Smooth muscle cell (in vitro differentiated cells): ENCODE results near the gene SGTB. TPM values are rescaled to one million over a fixed set of nuclear protein-coding genes. Genes with fewer than 3 reads are reported as not detected.

Experiments used
- DNase-seq: peaks from one replicate; lab custom pipeline; 2025; ENCODE audit not compliant: unreplicated experiment; lab: John Stamatoyannopoulos, UW
- H2AFZ ChIP-seq: fragments of 200-600 bp; sonication (generic); 2 replicates; pipeline ENCODE4 v1.6.0; 2016; ENCODE audit warnings: antibody characterized with exemption, low read depth, mild to moderate bottlenecking
- H3F3A ChIP-seq: fragments of 200-600 bp; sonication (generic); 2 replicates; pipeline ENCODE4 v1.6.0; 2017; ENCODE audit warnings: antibody characterized with exemption, low read depth
- H3K27ac ChIP-seq: fragments of 200-600 bp; sonication (generic); 2 replicates; pipeline ENCODE4 v1.5.1; 2016; ENCODE audit warnings: low read depth, mild to moderate bottlenecking
- H3K27me3 ChIP-seq: fragments of 200-600 bp; sonication (generic); 2 replicates; pipeline ENCODE4 v1.6.1; 2016; ENCODE audit warnings: low read depth, mild to moderate bottlenecking
- H3K36me3 ChIP-seq: fragments of 200-600 bp; sonication (generic); 2 replicates; pipeline ENCODE4 v1.5.1; 2016; ENCODE audit warnings: low read depth
- H3K4me1 ChIP-seq: fragments of 200-600 bp; sonication (generic); 2 replicates; pipeline ENCODE4 v1.5.1; 2016; ENCODE audit warnings: low read depth
- H3K4me2 ChIP-seq: fragments of 200-600 bp; sonication (generic); 2 replicates; pipeline ENCODE4 v1.6.0; 2016; ENCODE audit warnings: mild to moderate bottlenecking
- H3K4me3 ChIP-seq: fragments of 200-600 bp; sonication (generic); 2 replicates; pipeline ENCODE4 v1.5.1; 2016; ENCODE audit warnings: mild to moderate bottlenecking
- H3K79me2 ChIP-seq: fragments of 200-600 bp; sonication (generic); 2 replicates; pipeline ENCODE4 v1.6.0; 2016; ENCODE audit warnings: low read depth, mild to moderate bottlenecking
- H3K9ac ChIP-seq: fragments of 200-600 bp; sonication (generic); 2 replicates; pipeline ENCODE4 v1.6.0; 2016; ENCODE audit warnings: low read depth
- H3K9me3 ChIP-seq: fragments of 200-600 bp; sonication (generic); replicated peaks from 2 replicates; pipeline ENCODE4 v1.5.1; 2016; ENCODE audit warnings: low read depth
- H4K20me1 ChIP-seq: fragments of 200-600 bp; sonication (generic); 2 replicates; pipeline ENCODE4 v1.6.0; 2016; ENCODE audit warnings: low read depth
- CTCF ChIP-seq: fragments of 200-600 bp; sonication (generic); IDR thresholded peaks from 2 replicates; pipeline ENCODE4 v1.5.1; 2017; ENCODE audit warnings: borderline replicate concordance, mild to moderate bottlenecking, antibody characterized with exemption; ENCODE audit not compliant: insufficient read depth, poor library complexity, severe bottlenecking
- WGBS: methylation state at CpG from one replicate; pipeline ENCODE4 v1.1.7; 2016; ENCODE audit warnings: low lambda C conversion rate; 5-methylcytosine and 5-hydroxymethylcytosine counted together
- polyA plus RNA-seq: library from polyadenylated mRNA; unstranded; fragments of >200 nt; fragmentation: Nextera tagmentation; extraction: Ambion mirVana; gene quantifications from 2 replicates; pipeline ENCODE4 v1.2.1, GENCODE V29; 2016
- total RNA-seq: library from RNA; depleted of rRNA; stranded (reverse); fragments of >200 nt; gene quantifications from 2 replicates; pipeline ENCODE4 v1.2.3, GENCODE V29; 2014

The SGTB gene
- total and polyA plus RNA-seq, 2 experiments from 2014 or later = 5.3 to 12.8 TPM

GRCh38 chr5:65749221-65749844 lies 27.4 kb upstream of the SGTB start:
- Histone ChIP-seq H3K9me3 (no peaks in the 10 kb centered on the region), H4K20me1 (peaks cover 53% of the 10 kb centered on the region), H3F3A (no peaks in the 10 kb centered on the region), H3K4me1 (no peaks in the 10 kb centered on the region), H2AFZ (no peak overlapping the region), H3K9ac (no peak overlapping the region), H3K27ac (no peak overlapping the region), H3K79me2 (peaks cover 52% of the 10 kb centered on the region), H3K27me3 (no peaks in the 10 kb centered on the region), H3K4me3 (no peak overlapping the region), H3K36me3 (no peaks in the 10 kb centered on the region), H3K4me2 (no peak overlapping the region)
- 95% methylated on average over 1 of the region's 1 CpG for WGBS
- TF ChIP-seq CTCF = no peak
- no peak for DNase-seq

GRCh38 chr5:65742565-65743231 lies 20.8 kb upstream of the SGTB start:
- peaks cover 6% of the 10 kb centered on the region for H3F3A ChIP-seq
- no peaks in the 10 kb centered on the region for H3K4me1 ChIP-seq
- WGBS = 38% methylated on average over 4 of the region's 4 CpGs
- H3K79me2 ChIP-seq = peaks cover 58% of the 10 kb centered on the region
- peak overlapping the region; percentile 26 for H3K4me2 ChIP-seq
- H3K36me3 ChIP-seq = no peaks in the 10 kb centered on the region
- H3K9me3 ChIP-seq = no peaks in the 10 kb centered on the region
- no peak overlapping the region for H3K4me3 ChIP-seq
- H3K27me3 ChIP-seq = no peaks in the 10 kb centered on the region
- peak; percentile 58 for TF ChIP-seq CTCF
- H3K9ac ChIP-seq = no peak overlapping the region
- peak overlapping the region; percentile 77 for H3K27ac ChIP-seq
- H2AFZ ChIP-seq = no peak overlapping the region
- no peak for DNase-seq
- H4K20me1 ChIP-seq = peaks cover 33% of the 10 kb centered on the region

GRCh38 chr5:65739162-65739561 lies 17.3 kb upstream of the SGTB start:
- DNase-seq = no peak
- no peak overlapping the region for H3K9ac ChIP-seq
- peaks cover 6% of the 10 kb centered on the region for H3F3A ChIP-seq
- H3K36me3 ChIP-seq = no peaks in the 10 kb centered on the region
- peaks cover 72% of the 10 kb centered on the region for H3K79me2 ChIP-seq
- no peak overlapping the region for H3K27ac ChIP-seq
- no peak overlapping the region for H2AFZ ChIP-seq
- H3K4me1 ChIP-seq = no peaks in the 10 kb centered on the region
- H3K4me3 ChIP-seq = no peak overlapping the region
- peaks cover 50% of the 10 kb centered on the region for H4K20me1 ChIP-seq
- no peaks in the 10 kb centered on the region for H3K9me3 ChIP-seq
- TF ChIP-seq CTCF = no peak
- no peak overlapping the region for H3K4me2 ChIP-seq
- H3K27me3 ChIP-seq = no peaks in the 10 kb centered on the region

DNA sequence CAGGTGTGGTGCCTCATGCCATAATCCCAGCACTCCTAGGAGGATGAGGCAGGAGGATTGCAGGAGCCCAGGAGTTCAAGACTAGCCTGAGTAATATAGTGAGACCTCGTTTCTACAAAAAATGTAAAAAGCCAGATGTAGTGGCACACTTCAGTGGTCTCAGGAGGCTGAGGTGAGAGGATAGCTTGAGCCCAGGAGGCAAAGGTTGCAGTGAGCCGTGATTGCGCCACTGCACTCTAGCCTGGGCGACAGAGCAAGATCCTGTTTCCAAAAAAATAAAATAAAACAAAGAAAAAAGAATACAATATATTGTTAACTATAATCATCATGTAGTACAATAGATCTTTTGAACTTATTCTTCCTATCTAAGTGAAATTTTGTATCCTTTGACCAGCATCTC lies 16.4 kb upstream of the SGTB start:
- Histone ChIP-seq H3K9me3 (no peaks in the 10 kb centered on the region), H3K4me3 (no peak overlapping the region), H3K79me2 (peaks cover 63% of the 10 kb centered on the region), H4K20me1 (peaks cover 46% of the 10 kb centered on the region), H3K4me1 (no peaks in the 10 kb centered on the region), H3K36me3 (no peaks in the 10 kb centered on the region), H3K9ac (no peak overlapping the region), H3F3A (peaks cover 6% of the 10 kb centered on the region), H2AFZ (no peak overlapping the region), H3K27me3 (no peaks in the 10 kb centered on the region), H3K4me2 (no peak overlapping the region), H3K27ac (no peak overlapping the region)
- DNase-seq = no peak
- 97% methylated on average over 4 of the region's 4 CpGs for WGBS
- no peak for TF ChIP-seq CTCF
